Lung microvascular endothelial cell (primary cell): ENCODE data around the gene VWA8. TPM values are rescaled to one million over a fixed set of nuclear protein-coding genes. Genes with fewer than 3 reads are reported as not detected.
A peak's percentile ranks its signal among the peaks of the same experiment; 100 is the strongest.
"Not testable (repeated sequence)": the region's sequence is repeated elsewhere in the genome, so short reads cannot be mapped to it uniquely, and the experiment has no call there.

ENCODE experiments used
- DNase-seq, 2 donors: peaks; one replicate each; pipeline versions ENCODE4 v3.0.0 to v3.0.0-alpha.2; 2010; ENCODE audit warnings: low read depth in 2 of 2
- total RNA-seq: library from RNA; depleted of rRNA; stranded (reverse); fragments of >200 nt; gene quantifications from 2 replicates; pipeline ENCODE4 v1.2.1, GENCODE V29; 2014

VWA8 gene
- total RNA-seq, 1 donor from 2014 or later, result 5.4 TPM

GRCh38 chr13:41589434-41589833, 371.5 kb downstream of the VWA8 start:
- DNase-seq, result no peak

GRCh38 chr13:41588899-41589298, 372.0 kb downstream of the VWA8 start:
- peak in 1 of 2 donors; percentile 78 for DNase-seq

GRCh38 chr13:41588448-41588847, 372.5 kb downstream of the VWA8 start:
- DNase-seq, result no peak

GRCh38 chr13:41587490-41587889, 373.4 kb downstream of the VWA8 start:
- DNase-seq, result no peak

GRCh38 chr13:41586216-41586615, 374.7 kb downstream of the VWA8 start:
- DNase-seq, result no peak

GRCh38 chr13:41582027-41582463, 378.9 kb downstream of the VWA8 start:
- no peak for DNase-seq

GRCh38 chr13:41580345-41580744, 380.6 kb downstream of the VWA8 start:
- DNase-seq, result no peak

- DNase-seq, result no peak
Measured at GRCh38 chr13:41579881-41580280, 381.0 kb downstream of the VWA8 start.

- DNase-seq, result no peak
Measured at GRCh38 chr13:41579168-41579567, 381.7 kb downstream of the VWA8 start.

GRCh38 chr13:41578371-41578770, 382.5 kb downstream of the VWA8 start:
- DNase-seq, result no peak

GRCh38 chr13:41577436-41577835, 383.5 kb downstream of the VWA8 start:
- peak; percentile 24 to 77 for DNase-seq

GRCh38 chr13:41573640-41574039, 387.3 kb downstream of the VWA8 start:
- not testable (repeated sequence) for DNase-seq

GRCh38 chr13:41571817-41572340, 389.0 kb downstream of the VWA8 start:
- DNase-seq, result not testable (repeated sequence)

- DNase-seq, result peak in 1 of 2 donors; percentile 69
Measured at GRCh38 chr13:41568972-41569351, 391.9 kb downstream of the VWA8 start.

- no peak for DNase-seq
Measured at GRCh38 chr13:41568143-41568971, 392.6 kb downstream of the VWA8 start.

- DNase-seq, result no peak
Measured at GRCh38 chr13:41567363-41567762, 393.5 kb downstream of the VWA8 start.

GRCh38 chr13:41565846-41566245, 395.1 kb downstream of the VWA8 start:
- no peak for DNase-seq

GRCh38 chr13:41565216-41565615, 395.7 kb downstream of the VWA8 start:
- peak in 1 of 2 donors; percentile 97 for DNase-seq

- no peak for DNase-seq
Measured at GRCh38 chr13:41563984-41564365, 396.9 kb downstream of the VWA8 start.

- DNase-seq, result peak; percentile 62 to 88
Measured at GRCh38 chr13:41563341-41563983, 397.4 kb downstream of the VWA8 start.

GRCh38 chr13:41562541-41563178, 398.2 kb downstream of the VWA8 start:
- DNase-seq, result no peak

- peak; percentile 14 to 77 for DNase-seq
Measured at GRCh38 chr13:41562083-41562482, 398.8 kb downstream of the VWA8 start.
